ENCODE measurements around the gene SGF29. TPM values are rescaled to one million over a fixed set of nuclear protein-coding genes. Genes with fewer than 3 reads are reported as not detected.
"Not testable (repeated sequence)": the region's sequence is repeated elsewhere in the genome, so short reads cannot be mapped to it uniquely, and the experiment has no call there.

The SGF29 gene
- total and polyA plus RNA-seq, 2 of the 4 experiments (the other 2 are of a cell fraction): 4.3 to 7.7 TPM

DNA sequence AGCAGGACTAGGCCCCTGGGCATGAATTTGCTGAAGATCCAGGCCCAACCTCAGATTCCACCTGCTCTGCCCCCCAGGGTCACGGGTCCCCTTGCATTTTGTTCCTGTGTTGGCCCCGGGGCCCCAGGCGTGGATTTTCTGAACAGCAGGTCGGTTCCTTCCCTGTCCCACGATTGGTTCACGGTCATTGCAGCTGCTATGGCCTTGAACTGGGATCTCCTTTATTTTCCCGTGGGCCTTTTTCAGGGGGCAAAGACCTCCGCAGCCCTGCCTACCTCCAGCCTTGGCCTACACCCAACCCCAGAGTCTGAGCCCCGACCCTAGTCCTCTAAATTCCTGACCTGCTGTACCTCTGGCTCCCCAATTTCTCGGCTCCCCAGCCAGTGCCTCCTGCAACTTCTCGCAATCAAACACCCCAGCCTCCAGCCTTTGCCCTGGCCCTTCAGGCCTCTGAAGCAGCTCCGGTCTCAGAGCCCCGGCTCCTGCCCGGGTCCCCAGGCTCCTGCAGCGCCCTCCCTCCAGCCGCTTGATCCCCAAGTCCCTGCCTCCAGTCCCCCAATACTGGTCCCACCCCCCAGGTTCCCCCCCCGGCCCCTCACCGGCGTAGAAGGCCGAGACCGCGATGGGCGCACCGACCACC is 68.9 kb downstream of the SGF29 start:
- POLR2A ChIA-PET (ENCODE audit: unreplicated experiment); H3K9ac ChIP-seq (ENCODE audit: low read depth, low read length); H2AK5ac ChIP-seq (ENCODE audit: low read depth, low read length); H4K5ac ChIP-seq (ENCODE audit: low read depth, low read length); H2BK20ac ChIP-seq (ENCODE audit: low read depth, low read length); H3K36me3 ChIP-seq (ENCODE audit: control insufficient read depth, insufficient read depth, low read length); H3K18ac ChIP-seq (ENCODE audit: low read depth, low read length); H4K20me1 ChIP-seq (ENCODE audit: insufficient read depth, low read length); H3K14ac ChIP-seq (replicated peaks; ENCODE audit: low read depth, low read length); H3K4me1 ChIP-seq (ENCODE audit: control insufficient read depth, insufficient read depth, low read length); H3K27ac ChIP-seq (ENCODE audit: insufficient read depth, low read length); H3K4me3 ChIP-seq (ENCODE audit: insufficient read depth, low read depth, low read length); H2BK120ac ChIP-seq (ENCODE audit: low read depth, low read length); H3K4me2 ChIP-seq (ENCODE audit: low read depth, low read length); H3K56ac ChIP-seq (ENCODE audit: extremely low read depth, insufficient read depth, low read length); CTCF ChIA-PET; in situ Hi-C loops (cut with MboI; ENCODE audit: low sequenced_read_pairs); BruUV-seq (replicated peaks); H2AK9ac ChIP-seq (replicated peaks; ENCODE audit: low read depth, low read length, poor library complexity); intact Hi-C loops (cut with micrococcal nuclease); dilution Hi-C loops (cut with HindIII; ENCODE audit: low sequenced_read_pairs, unreplicated experiment); H2AFZ ChIP-seq (replicated peaks; ENCODE audit: low read length, poor library complexity); DNase-seq; H4K91ac ChIP-seq (ENCODE audit: insufficient read depth, low read depth, low read length); H3K9me1 ChIP-seq (ENCODE audit: insufficient read depth, low read length); H3K79me1 ChIP-seq (ENCODE audit: low read depth in 1 of 2, low read length in 2 of 2); H2BK15ac ChIP-seq (ENCODE audit: low read depth, low read length); H3K23ac ChIP-seq (ENCODE audit: low read depth, low read length); H3K9me3 ChIP-seq (ENCODE audit: control insufficient read depth, insufficient read depth, low read length); H4K8ac ChIP-seq (ENCODE audit: low read depth in 2 of 2, low read length in 2 of 2); ATAC-seq (ENCODE audit: low read depth); H3K4ac ChIP-seq (ENCODE audit: low read depth, low read length); H2BK5ac ChIP-seq (ENCODE audit: low read depth, low read length, poor library complexity, severe bottlenecking): not testable (repeated sequence)
- WGBS, 2 experiments (ENCODE audit: extremely low coverage in 2 of 2, insufficient read length in 1 of 2): 60% methylated on average over 8 of the region's 24 CpGs; no CpG with 5 or more reads in 1 of the 2 experiments
- peaks cover 12% of the 10 kb centered on the region for H3K27me3 ChIP-seq (ENCODE audit: control insufficient read depth, insufficient read depth, low read length)

All from IMR-90 (cell line).